HG02763 (cell line): ENCODE measurements around the gene RBM47.
A peak's percentile ranks its signal among the peaks of the same experiment; 100 is the strongest.
"Not testable (repeated sequence)": the region's sequence is repeated elsewhere in the genome, so short reads cannot be mapped to it uniquely, and the experiment has no call there.

Source experiments
- ATAC-seq: cut with Tn5 transposase; IDR thresholded peaks from one replicate; pipeline ENCODE4 v1.9.1; 2021; ENCODE audit warnings: mild to moderate bottlenecking, moderate library complexity; ENCODE audit not compliant: unreplicated experiment

The RBM47 gene

GRCh38 chr4:40629401-40630334 lies at the start of gene RBM47:
RBM47 (minus strand) TSS chr4:40629864; CDS start chr4:40438893, 190,971 bp downstream.
- ATAC-seq, result peak; percentile 46

DNA sequence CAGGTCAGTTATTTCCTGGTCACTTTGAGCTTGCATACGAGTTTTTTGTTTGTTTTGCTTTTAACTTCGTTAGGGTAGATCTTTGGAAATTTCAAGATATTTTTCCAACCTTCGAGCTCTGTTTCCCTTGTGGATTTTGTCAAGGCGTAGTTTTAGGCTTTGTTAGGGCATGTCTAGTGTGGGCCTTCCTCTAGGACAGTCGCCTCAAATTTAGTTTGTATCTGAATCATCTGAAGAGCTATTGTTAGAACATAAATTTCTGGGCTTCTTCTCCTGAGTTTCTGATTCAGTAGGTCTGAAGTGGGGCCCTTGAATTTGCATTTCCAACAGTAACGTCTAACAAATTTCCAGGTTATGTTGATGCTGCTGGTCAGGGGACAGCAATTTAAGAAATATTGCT lies 48.8 kb upstream of the RBM47 start:
- ATAC-seq, result no peak

GRCh38 chr4:40675166-40675565 lies 45.5 kb upstream of the RBM47 start:
- no peak for ATAC-seq

DNA sequence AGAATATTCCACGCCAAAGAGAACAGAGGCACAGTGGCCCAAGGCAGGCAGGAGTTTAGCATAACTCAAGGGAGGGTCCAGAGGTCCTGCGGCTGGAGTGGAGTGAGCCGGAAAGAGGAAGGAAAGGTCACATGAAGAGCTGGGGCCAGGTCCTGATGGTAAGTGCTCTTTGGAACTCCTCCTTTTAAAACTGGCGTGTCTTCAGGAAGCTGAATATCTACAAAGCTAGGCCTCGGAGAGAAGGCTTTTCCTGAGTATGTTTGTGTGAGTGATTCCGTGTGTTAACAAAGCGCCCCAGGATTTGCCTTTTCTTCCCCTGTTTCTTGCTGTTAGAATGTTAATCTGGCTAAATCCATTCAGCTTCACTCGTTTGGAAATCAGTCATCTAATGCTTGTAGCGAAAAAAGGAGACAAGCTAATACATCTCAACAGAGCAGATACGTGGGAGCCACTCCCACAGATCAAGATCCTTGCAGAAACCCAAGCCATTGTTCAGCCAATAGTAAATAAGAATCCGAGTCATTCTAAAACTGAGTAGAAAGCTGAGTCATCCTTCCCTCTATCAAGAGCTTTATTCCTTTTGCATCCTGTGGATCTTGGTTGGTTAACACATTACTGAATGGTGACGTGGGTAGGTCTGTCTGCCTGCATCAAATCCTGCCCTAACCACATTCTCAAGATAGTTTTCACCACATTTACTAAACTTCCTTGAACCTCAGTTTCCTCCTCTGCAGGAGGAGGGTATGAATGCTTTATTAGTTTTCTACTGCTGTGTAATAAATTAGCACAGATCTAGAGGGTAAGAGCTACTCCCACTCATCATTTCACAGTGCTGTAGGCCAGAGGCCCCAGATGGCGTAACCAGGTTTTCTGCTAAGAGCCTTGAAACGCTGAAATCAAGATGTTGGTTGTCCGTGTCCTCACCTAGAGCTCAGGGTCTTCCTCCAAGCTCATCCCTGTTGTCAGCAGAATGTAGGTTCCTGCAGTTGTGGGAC lies 43.2 kb upstream of the RBM47 start:
- peak; percentile 66 for ATAC-seq

- no peak for ATAC-seq
These were observed 39.8 kb upstream of the RBM47 start for GRCh38 chr4:40669504-40669903.

DNA sequence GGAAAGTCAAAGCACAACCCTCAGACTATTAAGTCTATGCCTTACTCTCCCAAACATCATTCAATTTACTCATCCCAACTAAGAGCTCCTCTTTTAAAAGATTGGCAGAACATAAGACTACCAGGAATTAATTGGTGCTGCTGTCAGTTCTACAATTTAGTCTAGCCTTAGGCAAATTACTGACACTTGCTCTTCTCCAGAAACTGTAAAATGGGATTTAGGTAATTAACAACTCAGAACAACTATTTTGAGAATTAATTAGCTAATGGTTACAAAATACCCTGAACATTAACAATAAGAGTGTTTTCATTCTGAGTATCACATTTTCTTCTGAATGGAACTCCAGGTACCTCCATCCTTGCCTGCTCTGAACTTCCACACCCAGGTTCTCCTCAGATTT lies 36.2 kb upstream of the RBM47 start:
- ATAC-seq, result no peak

DNA sequence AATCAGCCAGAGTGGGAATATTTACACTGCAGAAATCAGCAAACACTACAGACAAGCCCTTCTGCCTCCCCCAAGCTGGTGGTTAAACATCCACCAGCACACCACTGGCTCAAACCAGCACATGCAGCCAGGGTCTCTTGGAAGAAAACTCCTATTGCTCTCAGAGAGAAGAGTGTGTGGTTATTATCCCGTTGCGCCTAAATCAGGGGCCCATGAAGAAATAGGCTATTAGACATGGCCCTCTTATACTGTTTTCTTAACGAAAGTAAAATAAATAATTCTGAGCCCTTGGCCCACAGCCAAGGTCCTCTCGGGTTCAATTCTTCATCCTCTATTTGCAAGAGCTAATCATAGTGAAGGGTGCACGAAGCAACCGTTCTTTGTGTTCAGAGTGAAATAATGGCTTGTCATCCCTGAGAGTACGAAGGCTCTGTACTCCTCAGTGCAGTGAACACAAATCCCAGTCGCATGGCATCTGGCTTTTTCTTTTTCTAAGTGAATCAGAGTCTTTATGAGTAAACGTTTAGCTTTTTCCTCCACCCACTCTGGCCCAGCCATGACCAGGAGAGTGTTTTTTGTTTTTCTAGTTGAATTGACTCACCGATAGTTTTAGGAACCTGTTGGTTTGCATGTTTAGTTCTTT lies 33.4 kb upstream of the RBM47 start:
- peak; percentile 77 for ATAC-seq

- no peak for ATAC-seq
These were observed 32.1 kb upstream of the RBM47 start for GRCh38 chr4:40661803-40662202.

DNA sequence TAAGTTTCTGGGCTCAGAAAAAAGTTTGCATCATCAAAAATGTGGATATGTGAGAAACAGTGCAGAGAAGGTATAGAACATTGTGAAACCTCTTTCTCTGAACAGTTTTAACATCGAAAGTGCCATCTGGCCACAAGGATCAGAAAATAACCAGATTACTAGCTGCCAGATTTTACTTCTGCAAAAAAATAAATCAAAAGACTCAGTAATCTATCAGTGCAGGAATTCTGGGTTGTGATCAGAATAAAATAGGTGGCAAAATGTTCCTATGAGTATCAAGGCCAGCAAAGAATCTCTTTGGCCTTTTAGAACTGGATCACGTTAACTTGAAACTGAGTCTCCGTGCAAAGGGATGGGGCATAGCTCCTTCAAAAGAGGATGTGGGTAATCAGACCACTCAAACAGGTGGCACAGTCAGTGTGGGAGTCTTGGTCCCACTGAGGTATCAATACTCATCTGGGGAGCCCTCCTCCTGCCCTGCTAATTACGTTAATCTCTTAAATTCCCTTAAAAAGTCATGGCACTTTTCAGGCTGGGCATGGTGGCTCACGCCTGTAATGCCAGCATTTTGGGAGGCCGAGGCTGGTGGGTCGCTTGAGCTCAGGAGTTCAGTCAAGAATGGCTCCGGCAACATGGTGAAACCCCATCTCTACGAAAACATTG lies 26.7 kb upstream of the RBM47 start:
- peak; percentile 81 for ATAC-seq

DNA sequence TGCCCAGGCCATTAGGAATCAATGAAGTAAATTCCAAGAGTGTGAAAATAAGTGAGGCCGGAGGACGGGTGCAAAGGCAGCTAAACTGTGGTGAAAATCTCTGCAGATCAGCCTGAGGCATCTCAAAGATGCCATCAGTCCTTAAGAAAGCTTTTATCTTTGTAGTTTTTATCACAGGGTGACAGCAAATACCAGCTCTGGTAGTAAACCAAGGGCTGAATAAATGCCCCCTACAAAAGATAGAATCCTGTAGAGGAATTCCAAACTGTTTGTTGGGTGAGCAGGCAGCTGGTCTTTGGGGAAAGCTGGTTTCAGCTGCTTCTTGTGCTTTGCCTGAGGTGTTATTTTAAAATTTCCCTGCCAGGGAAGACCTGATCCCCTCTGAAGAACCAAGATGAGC lies 21.6 kb upstream of the RBM47 start:
- ATAC-seq, result no peak

DNA sequence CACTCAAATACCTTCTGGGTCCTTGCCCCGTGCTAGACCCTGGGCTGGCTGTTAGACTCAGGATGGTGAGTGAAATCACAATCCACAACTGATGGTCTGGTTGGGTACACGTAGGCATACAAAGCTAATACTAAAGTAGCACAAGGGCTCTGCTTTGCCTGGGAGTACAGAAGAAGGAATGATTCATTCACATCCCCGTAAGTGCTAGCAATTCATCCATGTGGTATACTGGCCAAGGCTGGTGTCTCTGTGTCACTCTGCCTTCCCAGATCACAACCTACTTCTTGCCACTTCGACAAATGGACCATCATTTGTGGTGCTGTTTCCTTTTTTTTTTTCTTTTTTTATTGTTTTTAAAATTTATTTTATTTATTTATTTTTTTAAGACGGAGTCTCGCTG lies 19.7 kb upstream of the RBM47 start:
- ATAC-seq, result no peak

GRCh38 chr4:40648742-40649281 lies 19.1 kb upstream of the RBM47 start:
- no peak for ATAC-seq

GRCh38 chr4:40648131-40648530 lies 18.5 kb upstream of the RBM47 start:
- no peak for ATAC-seq

DNA sequence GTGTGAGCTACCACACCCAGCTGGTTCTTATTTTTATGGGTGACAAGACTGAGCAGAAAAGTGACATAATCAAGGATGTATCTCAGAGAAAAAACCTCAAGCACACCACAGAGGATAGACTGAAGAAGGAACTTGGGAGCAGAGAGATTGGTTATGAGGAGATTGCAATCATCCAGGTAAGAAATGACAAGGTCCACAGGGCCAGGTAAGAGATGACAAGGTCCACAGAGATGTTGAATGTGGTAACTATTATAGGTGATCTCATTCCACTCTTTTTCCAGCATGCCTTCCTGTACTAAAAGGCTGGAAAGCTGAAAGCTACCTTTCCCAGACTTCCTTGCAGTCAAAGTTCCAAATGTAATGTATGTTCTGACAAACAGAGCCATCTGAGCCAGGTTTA lies 15.9 kb upstream of the RBM47 start:
- no peak for ATAC-seq

GRCh38 chr4:40632080-40632479 lies 2.4 kb upstream of the RBM47 start:
- ATAC-seq, result no peak

- ATAC-seq, result peak; percentile 52
These were observed 814 bp upstream of the RBM47 start for GRCh38 chr4:40630335-40631021.

- no peak for ATAC-seq
These were observed 776 bp downstream of the RBM47 start for GRCh38 chr4:40628888-40629287.

DNA sequence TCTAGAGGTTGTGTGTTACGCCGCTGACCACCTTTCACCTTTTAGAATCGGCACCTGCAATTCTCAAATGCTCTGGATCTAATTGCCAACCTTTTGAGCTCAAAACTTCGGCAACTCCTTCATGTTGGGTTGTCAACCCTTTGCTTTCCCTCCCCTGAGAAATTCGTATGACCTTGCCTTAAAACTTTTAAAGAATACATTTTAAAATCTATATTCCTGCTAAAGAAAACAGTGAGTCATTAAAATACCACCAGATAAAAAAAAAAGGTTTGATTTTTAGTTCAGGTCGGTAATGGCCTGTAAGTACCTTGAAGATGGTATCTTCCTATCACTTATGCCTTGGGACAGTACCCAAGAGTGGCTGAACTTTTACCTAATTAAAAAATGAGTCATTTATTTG lies 1.3 kb downstream of the RBM47 start:
- not testable (repeated sequence) for ATAC-seq

DNA sequence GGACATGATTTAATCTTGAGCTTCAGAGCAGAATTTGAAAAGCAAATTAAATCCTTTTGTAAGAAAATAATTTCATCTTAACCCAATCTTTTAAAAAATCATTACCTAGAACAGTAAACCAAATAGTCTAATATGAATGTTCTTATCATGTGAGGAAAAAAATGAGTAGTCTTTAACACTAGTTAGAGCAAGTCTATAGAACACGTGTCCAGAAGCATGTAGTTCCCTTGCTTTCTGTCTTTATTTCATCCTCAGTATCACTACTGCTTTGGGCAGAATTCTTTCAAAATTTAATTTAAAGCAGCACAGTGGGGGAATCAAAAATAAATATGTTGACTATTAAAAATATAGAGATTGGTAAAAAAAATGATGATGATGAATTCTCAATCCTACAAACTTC lies 2.1 kb downstream of the RBM47 start:
- no peak for ATAC-seq
